HG03103 (cell line): Measurements from ENCODE around the gene EXOSC6.
"Not testable (repeated sequence)": the region's sequence is repeated elsewhere in the genome, so short reads cannot be mapped to it uniquely, and the experiment has no call there.

Experiments
- ATAC-seq: cut with Tn5 transposase; IDR thresholded peaks from one replicate; pipeline ENCODE4 v1.9.1; 2021; ENCODE audit warnings: low read depth; ENCODE audit not compliant: unreplicated experiment

The EXOSC6 gene

DNA sequence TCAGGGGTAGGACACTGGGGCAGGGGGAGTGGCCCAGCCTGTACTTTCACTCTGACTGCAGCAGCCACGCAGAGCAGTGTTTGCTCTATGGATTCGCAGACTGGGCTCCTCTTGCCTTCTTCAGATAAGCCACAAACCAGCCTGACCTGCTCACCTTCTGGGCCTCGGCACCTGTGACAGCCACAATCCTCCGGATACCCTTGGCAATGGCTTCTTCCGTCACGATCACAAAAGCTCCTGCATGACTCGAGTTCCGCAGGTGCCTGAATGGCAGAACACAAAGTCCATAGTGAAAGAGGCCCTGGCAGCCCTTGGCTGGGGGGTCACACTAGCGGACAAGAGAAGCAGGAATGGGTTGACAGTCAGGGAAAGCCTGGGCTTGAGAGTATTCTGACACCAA lies 3.8 kb upstream of the EXOSC6 start:
- no peak for ATAC-seq

DNA sequence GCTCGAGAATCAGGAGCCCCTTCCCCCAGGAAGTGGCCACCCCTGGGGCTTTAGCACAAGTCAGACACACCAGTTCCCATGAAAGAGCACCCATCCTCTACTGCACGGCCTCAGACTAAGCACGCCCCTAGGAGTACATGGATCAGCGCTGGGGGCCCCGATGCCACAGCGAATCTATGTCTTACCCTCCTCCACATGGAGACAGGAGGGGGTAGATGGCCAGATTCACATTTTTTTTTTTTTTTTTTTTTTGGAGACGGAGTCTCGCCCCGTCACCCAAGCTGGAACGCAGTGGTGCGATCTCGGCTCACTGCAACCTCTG lies 3.2 kb upstream of the EXOSC6 start:
- ATAC-seq = no peak

DNA sequence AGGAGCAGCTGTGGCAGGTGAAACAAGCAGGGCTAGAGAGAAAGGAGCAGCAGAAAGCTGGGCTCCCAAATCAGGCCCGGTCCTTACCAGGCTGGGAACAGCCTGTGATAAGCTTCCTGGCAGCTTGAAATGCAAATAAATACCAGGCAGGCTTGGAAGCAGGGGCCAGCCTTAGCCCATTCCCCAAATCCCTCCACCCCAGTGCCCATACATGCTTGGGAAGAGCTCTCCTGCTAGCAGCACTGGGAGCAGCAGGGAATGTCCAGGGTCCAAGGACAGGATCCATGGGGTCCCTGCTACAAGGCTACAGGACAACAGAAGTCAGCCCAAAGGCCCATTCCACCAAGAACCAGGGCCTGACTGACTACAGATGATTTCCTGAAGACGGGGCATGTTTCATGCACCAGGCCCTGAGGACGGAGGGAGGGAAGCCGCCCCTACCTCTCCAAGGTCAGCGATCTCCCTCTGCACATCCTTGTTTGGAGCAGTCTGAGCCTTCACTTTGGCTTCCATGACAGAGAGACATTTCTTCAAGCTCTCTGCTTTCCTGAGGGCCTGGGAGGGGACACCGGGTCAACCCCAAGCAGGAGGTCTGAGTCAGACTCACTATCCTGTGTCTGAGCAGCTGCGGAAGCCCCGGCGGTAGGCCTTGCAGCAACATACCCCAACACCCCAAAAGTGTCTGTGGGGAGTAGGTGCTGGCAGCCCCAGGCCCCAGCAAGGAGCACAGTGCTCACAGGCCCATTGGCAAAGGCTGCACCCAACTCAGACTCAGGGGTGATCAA lies 2.6 kb upstream of the EXOSC6 start:
- ATAC-seq = no peak

DNA sequence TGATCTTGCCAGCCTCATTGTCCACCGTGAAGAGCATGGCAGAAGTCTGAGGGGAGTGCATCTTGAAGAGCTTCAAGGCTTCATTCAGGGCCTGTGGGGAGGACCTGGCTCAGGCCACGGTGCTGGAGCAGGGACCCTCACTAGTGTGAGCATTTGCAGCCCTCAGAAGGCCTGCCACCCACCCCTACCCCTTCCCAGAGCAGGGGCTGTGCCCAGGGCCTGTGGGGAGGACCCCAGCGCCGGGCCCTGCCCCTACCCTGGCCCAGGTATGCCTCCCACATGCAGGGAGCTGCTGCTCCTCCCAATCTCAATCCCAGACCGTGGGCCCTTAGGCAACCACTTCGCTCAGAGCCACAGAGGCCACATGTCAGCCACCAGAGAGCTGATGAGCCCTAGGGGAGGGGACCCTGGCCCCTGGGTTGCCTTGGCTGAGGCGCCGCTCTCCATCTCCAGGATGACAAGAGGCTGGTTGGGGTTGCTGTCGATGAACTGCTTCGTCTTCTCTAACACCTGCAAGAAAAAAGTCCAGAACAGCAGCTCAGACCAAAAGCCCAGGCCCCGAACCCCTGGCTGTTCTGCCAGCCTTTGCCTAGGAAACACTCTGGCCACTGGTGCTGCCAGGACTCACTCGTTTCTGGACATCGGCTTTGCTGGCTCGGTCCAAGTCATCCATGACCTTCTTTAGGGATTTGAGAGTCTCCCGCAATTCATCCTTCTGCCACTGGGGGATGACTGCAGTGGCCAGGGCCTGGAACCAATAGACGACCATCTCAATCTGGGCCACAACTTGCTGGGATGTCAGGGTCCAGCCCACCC lies 1.8 kb upstream of the EXOSC6 start:
- ATAC-seq = no peak

DNA sequence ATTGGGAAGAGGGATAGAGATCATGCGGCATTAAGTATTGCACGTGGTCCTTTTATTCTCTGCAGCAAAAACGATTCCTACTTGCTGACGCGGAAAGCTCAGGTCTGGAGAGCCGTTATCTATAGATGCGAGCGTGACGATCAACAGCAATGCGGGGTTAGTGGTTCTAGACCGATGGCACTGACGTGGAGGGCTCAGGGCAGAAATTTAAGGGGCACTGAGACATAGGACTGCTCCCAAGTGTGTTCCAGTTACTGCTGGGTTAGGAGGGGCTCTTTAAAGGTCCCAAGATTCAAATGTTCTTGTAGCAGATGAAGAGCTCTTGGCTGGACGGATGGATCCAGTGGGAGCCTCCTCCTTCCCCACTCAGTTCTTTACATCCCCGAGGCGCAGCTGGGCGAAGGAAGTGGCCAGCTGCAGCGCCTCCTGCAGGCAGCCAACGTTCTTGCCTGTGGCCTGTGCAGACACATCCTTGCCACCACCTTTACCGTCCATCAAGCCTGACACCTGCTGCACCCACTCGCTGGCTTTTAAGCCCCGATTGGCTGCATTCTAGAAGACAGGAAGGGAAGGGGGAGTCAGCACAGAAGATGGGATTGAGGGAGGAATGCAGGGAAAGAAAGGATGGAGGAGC lies 732 bp upstream of the EXOSC6 start:
- ATAC-seq = no peak

DNA sequence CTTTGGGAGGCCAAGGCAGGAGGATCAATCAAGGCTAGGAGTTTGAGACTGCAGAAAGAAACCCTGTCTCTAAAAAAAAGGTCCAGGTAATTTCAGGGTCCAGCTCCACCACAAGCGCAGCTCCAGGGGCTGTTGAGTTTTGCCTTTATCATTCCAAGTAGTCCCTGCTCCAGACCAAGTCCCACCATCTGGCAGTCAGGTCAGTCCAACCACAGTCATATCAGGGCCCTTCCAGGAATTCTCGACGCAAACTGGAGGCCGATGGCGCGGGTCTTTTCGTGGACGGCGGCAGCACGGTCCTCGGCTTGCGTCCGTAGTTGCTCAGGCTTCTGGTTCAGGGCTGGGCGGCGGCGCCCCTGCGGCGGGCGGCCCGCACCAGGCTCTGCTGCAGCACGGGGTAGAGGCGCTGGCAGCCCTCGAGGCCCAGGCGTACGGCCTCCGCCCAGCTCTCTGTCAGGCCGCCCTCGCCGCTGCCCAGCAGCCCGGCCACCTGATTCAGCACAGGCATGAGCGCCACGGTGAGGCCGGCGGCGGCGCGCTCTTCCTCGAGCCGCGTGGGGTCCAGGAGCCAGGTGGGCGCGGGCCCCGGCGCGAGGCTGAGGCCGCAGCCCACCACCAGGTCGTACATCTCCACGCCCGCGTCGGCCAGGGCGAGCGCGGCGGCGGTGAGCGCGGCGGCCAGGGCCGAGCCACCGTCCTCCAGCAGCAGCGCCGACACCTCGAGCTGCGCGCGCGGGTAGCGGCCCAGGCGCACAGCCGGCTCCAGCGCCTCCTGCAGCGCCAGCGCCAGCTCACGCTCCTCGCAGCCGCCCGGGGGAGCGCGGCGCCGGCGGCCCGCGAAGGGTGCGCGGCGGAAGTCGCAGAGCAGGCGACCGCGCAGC lies 752 bp downstream of the EXOSC6 start:
- ATAC-seq = peak; percentile 45

DNA sequence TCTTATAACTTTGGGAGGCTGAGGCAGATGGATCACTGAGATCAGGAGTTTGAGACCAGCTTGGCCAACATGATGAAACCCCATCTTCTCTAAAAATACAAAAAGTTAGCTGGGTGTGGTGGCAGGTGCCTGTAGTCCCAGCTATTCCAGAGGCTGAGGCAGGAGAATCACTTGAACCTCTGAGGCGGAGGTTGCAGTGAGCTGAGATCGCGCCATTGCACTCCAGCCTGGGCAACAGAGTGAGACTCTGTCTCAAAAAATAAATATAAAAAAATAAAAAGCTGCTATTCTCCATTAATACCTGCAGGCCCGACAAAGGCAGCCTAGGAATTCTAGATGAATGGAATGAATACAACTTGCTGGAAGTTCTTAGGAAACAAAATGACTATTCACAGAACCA lies 2.0 kb downstream of the EXOSC6 start:
- ATAC-seq = not testable (repeated sequence)

DNA sequence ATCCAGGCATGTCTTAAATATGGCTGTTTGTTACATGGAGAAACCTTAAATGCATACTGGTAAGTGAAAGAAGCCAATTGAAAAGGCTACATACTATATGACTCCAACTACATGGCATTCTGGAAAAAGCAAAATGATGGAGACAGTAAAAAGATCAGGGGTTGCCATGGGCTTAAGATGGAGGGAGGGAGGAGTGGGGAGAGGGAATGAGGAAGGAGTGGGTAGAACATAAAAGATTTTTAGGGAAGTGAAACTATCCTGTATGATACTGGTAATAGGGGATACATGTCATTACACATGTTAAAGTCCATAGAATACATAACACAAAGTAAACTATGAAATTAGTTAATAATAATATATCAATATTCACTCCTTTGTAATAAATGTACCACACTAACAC lies 13.0 kb downstream of the EXOSC6 start:
- ATAC-seq = not testable (repeated sequence)

DNA sequence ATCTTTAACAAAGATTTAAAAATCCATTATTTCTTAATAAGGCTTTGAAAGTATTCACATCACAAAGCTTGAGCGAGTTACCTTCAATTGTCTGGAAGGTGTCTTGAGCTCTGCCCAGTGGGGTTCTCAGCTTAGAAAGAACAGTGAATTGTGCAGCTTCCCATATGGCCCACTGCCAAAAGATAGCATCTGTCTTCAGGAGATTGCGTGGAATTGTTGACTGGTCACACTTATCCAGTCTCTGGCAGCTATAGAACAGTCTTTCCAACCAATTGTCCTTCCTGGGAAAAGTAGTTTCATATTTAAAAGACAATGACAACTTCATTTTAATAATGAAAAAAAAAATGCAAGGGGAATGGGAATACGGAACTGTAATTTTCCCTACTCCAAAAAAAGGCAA lies 19.9 kb downstream of the EXOSC6 start:
- not testable (repeated sequence) for ATAC-seq

DNA sequence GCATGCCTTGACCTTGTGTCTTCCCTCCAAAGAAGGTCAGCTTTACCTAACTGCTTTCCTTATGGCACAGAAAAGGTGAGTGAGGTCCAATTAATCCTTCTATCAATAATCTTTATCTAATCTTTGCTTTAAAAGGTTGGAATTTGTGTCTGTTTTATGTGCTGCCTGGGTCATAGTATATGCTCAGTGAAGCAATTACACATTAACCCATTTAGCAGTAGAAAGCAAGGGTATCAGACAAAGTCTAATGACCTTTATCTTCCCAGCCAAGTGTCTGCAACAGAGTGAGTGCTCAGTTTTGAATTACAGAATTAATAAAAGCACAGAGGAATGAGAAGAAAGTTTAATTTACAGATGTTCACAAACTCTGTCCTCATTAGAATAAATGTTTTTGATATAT lies 25.7 kb downstream of the EXOSC6 start:
- not testable (repeated sequence) for ATAC-seq

DNA sequence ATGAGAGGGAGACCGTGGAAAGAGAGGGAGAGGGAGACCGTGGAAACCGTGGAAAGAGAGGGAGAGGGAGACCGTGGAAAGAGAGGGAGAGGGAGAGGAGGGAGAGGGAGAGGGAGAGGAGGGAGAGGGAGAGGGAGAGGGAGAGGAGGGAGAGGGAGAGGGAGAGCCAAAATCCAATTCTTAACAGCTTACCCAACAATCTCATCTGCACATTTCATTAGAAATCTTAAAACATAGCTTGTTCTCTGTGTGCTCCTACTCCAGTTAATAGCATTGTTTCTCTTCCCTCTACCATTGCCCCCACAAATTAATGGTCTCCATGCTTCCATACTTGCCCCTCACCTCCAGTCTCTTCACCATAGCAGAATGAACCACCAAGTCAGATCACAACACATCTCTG lies 26.3 kb downstream of the EXOSC6 start:
- ATAC-seq = not testable (repeated sequence)

DNA sequence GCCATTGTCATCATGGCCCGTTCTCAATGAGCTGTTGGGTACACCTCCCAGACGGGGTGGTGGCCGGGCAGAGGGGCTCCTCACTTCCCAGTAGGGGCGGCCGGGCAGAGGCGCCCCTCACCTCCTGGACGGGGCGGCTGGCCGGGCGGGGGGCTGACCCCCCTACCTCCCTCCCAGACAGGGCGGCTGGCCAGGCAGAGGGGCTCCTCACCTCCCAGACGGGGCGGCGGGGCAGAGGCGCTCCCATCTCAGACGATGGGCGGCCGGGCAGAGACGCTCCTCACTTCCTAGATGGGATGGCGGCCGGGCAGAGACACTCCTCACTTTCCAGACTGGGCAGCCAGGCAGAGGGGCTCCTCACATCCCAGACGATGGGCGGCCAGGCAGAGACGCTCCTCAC lies 27.1 kb downstream of the EXOSC6 start:
- ATAC-seq = not testable (repeated sequence)

DNA sequence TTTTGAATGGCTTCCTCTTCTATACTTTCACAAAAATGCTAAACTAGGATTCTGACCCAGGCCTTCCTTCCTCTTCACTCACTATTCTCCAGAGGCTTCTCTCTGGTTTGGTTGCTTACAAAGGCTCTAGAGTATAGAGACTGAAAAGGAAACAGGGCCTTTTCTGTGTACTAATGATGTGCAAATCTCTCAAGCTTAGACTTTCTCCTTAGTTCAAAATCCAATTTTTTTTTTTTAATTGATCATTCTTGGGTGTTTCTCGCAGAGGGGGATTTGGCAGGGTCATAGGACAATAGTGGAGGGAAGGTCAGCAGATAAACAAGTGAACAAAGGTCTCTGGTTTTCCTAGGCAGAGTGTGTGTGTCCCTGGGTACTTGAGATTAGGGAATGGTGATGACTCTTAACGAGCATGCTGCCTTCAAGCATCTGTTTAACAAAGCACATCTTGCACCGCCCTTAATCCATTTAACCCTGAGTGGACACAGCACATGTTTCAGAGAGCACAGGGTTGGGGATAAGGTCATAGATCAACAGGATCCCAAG lies 27.7 kb downstream of the EXOSC6 start:
- ATAC-seq = not testable (repeated sequence)

DNA sequence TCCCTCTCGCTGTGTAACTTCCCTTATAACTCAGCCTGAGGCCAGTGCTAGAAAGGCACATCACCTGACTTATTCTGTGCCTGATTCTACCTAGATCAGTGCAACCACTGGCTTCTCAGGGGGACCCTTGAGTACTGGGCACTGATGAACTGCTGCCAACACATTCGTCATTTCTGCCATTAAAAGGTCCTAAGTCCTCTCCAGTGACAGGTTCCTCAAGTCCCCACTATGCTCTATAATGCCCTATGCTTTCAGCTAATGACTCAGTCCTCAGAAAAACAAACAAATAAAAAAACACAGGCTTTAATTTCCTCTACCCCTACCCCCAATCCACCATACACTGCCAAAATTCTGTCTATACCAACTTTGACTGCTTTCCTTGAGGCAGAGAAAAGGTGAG lies 28.5 kb downstream of the EXOSC6 start:
- ATAC-seq = not testable (repeated sequence)

DNA sequence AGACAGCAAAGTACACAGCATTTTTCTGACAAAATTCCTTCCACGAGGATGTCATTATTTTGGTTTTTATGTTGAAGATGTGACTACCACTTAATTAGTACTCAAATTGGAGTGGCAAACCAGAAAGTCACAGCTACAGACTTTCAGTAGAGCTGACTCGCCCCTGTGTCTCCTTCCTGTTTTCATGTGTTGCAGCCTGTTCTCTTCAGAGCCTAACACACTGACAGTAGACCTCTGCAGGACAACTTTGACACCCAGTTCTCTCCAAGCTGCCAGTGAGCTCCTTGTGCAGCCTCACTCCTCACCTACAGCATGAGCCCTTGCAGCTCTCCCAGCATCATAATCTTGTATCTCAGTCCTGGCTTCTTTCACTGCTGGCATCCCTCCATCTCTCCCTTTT lies 29.2 kb downstream of the EXOSC6 start:
- ATAC-seq = not testable (repeated sequence)

DNA sequence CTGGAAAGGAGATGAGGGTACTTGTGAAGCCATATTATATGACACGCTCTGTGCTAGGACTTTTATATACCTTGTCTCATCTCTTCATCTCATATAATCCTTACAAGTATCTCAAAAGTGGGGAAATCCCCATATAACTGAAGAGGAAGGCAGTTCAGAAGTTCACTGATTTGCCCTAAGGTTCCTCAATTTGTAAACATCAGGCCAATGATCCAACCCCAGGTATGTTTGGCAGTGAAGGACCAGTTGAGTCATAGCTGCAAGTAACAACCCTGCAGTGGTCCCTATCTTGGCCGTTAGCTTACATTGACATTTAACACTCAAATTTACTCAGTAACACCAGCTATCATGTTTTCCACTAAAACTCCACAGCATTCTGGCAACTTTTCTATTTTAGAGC lies 33.2 kb downstream of the EXOSC6 start:
- not testable (repeated sequence) for ATAC-seq

DNA sequence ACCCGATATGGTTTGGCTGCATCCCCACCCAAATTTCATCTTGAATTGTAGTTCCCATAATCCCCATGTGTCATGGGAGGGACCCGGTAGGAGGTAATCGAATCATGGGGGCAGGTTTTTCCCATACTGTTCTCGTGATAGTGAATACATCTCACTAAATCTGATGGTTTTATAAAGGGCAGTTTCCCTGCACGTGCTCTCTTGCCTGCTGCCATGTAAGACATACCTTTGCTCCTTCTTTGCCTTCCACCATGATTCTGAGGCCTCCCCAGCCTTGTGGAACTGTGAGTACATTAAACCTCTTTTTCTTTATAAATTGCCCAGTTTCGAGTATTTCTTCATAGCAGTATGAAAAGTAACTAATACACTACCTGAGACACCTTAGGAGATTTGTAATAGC lies 45.4 kb downstream of the EXOSC6 start:
- ATAC-seq = not testable (repeated sequence)

DNA sequence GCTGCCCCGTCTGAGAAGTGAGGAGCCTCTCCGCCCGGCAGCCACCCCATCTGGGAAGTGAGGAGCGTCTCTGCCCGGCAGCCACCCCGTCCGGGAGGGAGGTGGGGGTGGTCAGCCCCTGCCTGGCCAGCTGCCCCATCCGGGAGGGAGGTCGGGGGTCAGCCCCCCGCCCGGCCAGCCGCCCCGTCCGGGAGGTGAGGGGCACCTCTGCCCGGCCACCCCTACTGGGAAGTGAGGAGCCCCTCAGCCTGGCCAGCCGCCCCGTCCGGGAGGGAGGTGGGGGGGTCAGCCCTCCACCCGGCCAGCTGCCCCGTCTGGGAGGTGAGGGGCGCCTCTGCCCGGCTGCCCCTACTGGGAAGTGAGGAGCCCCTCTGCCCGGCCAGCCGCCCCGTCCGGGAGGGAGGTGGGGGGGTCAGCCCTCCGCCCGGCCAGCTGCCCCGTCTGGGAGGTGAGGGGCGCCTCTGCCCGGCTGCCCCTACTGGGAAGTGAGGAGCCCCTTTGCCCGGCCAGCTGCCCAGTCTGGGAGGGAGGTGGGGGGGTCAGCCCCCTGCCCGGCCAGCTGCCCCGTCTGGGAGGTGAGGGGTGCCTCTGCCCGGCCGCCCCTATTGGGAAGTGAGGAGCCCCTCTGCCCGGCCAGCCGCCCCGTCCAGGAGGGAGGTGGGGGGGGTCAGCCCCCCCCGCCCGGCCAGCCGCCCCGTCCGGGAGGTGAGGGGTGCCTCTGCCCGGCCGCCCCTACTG lies 46.9 kb downstream of the EXOSC6 start:
- not testable (repeated sequence) for ATAC-seq

DNA sequence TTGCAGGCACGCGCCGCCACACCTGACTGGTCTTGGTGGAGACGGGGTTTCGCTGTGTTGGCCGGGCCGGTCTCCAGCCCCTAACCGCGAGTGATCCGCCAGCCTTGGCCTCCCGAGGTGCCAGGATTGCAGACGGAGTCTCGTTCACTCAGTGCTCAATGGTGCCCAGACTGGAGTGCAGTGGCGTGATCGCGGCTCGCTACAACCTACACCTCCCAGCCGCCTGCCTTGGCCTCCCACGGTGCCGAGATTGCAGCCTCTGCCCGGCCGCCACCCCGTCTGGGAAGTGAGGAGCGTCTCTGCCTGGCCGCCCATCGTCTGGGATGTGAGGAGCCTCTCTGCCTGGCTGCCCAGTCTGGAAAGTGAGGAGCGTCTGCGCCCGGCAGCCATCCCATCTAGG lies 47.7 kb downstream of the EXOSC6 start:
- not testable (repeated sequence) for ATAC-seq

DNA sequence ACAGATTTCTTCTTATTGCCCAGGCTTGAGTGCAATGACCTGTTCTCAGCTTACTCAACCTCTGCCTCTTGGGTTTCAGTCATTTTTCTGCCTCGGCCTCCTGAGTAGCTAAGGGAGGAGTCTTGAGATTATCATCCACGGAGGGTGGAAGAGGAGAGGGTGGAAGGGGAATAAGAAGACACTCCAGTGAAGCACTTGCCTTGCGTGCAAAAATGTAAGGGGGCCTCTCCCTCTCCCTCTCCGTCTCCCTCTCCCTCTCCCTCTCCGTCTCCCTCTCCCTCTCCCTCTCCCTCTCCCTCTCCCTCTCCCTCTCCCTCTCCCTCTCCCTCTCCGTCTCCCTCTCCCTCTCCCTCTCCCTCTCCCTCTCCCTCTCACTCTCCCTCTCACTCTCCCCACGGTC lies 48.2 kb downstream of the EXOSC6 start:
- not testable (repeated sequence) for ATAC-seq
